Keratinocyte (primary cell): ENCODE measurements around the gene BCL11B. TPM values are rescaled to one million over a fixed set of nuclear protein-coding genes. Genes with fewer than 3 reads are reported as not detected.

Experiments used
- DNase-seq: peaks from one replicate; pipeline ENCODE4 v3.0.0-alpha.2; 2011; ENCODE audit warnings: low read depth, missing footprints, low spot score
- FAIRE-seq: peaks from 2 replicates; lab custom pipeline; 2011; peaks lifted over from hg19 to GRCh38; lab: Jason Lieb, UNC
- H2AFZ ChIP-seq: 2 replicates; pipeline ENCODE4 v1.6.0; 2012; ENCODE audit warnings: low read length, control low read depth, inconsistent platforms; ENCODE audit not compliant: control insufficient read depth
- H3K27ac ChIP-seq: 2 replicates; pipeline ENCODE4 v1.5.1; 2011; ENCODE audit warnings: low read length; ENCODE audit not compliant: control insufficient read depth, insufficient read depth
- H3K27me3 ChIP-seq: 3 replicates; pipeline ENCODE4 v1.6.0; 2011; ENCODE audit warnings: low read length; ENCODE audit not compliant: control insufficient read depth, insufficient read depth; ENCODE audit errors: extremely low read depth
- H3K36me3 ChIP-seq, 2 experiments: 2 replicates in 1 of 2; 3 replicates in 1 of 2; pipeline ENCODE4 v1.5.1; 2011; ENCODE audit warnings: low read length in 2 of 2, mild to moderate bottlenecking in 1 of 2; ENCODE audit not compliant: control insufficient read depth in 2 of 2, insufficient read depth in 2 of 2; ENCODE audit errors: extremely low read depth in 1 of 2
- H3K4me1 ChIP-seq: 3 replicates; pipeline ENCODE4 v1.5.1; 2011; ENCODE audit warnings: low read length; ENCODE audit not compliant: control insufficient read depth, insufficient read depth; ENCODE audit errors: extremely low read depth
- H3K4me2 ChIP-seq: 3 replicates; pipeline ENCODE4 v1.6.0; 2011; ENCODE audit warnings: low read depth, low read length; ENCODE audit not compliant: control insufficient read depth, insufficient read depth; ENCODE audit errors: extremely low read depth
- H3K4me3 ChIP-seq, 3 experiments: fragments of 200-600 bp in 1 of 3; sonication (generic) in 1 of 3; 2 replicates in 2 of 3; 3 replicates in 1 of 3; pipeline ENCODE4 v1.5.1; 2011 to 2016; ENCODE audit warnings: low read length in 3 of 3, mild to moderate bottlenecking in 3 of 3, control low read depth in 2 of 3, inconsistent platforms in 1 of 3, low read depth in 1 of 3, mixed read lengths in 1 of 3, mixed run types in 1 of 3, moderate library complexity in 1 of 3; ENCODE audit not compliant: control insufficient read depth in 2 of 3, insufficient read depth in 2 of 3; ENCODE audit errors: extremely low read depth in 1 of 3
- H3K79me2 ChIP-seq: 2 replicates; pipeline ENCODE4 v1.6.0; 2012; ENCODE audit warnings: low read length; ENCODE audit not compliant: control insufficient read depth, insufficient read depth
- H3K9ac ChIP-seq: 3 replicates; pipeline ENCODE4 v1.6.0; 2011; ENCODE audit warnings: low read length; ENCODE audit not compliant: control insufficient read depth, insufficient read depth; ENCODE audit errors: extremely low read depth
- H3K9me1 ChIP-seq: 3 replicates; pipeline ENCODE4 v1.6.0; 2011; ENCODE audit warnings: low read length; ENCODE audit not compliant: control insufficient read depth, insufficient read depth; ENCODE audit errors: extremely low read depth
- H3K9me3 ChIP-seq: 2 replicates; pipeline ENCODE4 v1.5.1; 2012; ENCODE audit warnings: low read depth, low read length; ENCODE audit not compliant: control insufficient read depth
- H4K20me1 ChIP-seq: 3 replicates; pipeline ENCODE4 v1.6.0; 2011; ENCODE audit warnings: low read length; ENCODE audit not compliant: control insufficient read depth, insufficient read depth; ENCODE audit errors: extremely low read depth
- CTCF ChIP-seq, 3 experiments: IDR thresholded peaks in 1 of 3; conservative IDR thresholded peaks in 1 of 3; optimal IDR thresholded peaks in 1 of 3; 2 replicates in 2 of 3; 3 replicates in 1 of 3; pipeline versions ENCODE3 to v1.5.1; 2011; ENCODE audit warnings: low read length in 3 of 3, mild to moderate bottlenecking in 3 of 3, moderate library complexity in 2 of 3, control low read depth in 1 of 3, inconsistent platforms in 1 of 3; ENCODE audit not compliant: insufficient read depth in 2 of 3; ENCODE audit errors: extremely low read depth in 1 of 3
- EZH2 ChIP-seq: IDR thresholded peaks from one replicate; pipeline ENCODE4 v1.6.1; 2012; ENCODE audit warnings: inconsistent platforms, mild to moderate bottlenecking, low read length, moderate library complexity
- dilution Hi-C: fragments of 300-500 bp; cut with MboI; formaldehyde crosslinking; loops from one replicate; pipeline ENCODE4 v1.7.0; 2020; ENCODE audit warnings: low sequenced_read_pairs; ENCODE audit not compliant: extremely low pct_ligation_motif_present
- polyA plus RNA-seq, 5 experiments: library from polyadenylated mRNA; depleted of rRNA in 3 of 5; stranded (reverse) in 3 of 5; stranded (forward) in 1 of 5; unstranded in 1 of 5; fragments of >200 nt; gene quantifications; 1 replicate in 1 of 5; 2 replicates in 3 of 5; 3 replicates in 1 of 5; pipeline versions ENCODE4 v1.2.1 to v1.2.3, GENCODE V29; 2011 to 2012; ENCODE audit warnings: missing spikeins in 2 of 5, low read depth in 1 of 5, low replicate concordance in 1 of 5

Gene BCL11B
- polyA plus RNA-seq, 1 donor (not counting 4 experiments of a cell fraction or from before 2014, with no cell fraction given) = 5.2 TPM

- peaks cover 10% of the 10 kb centered on the region for H3K27me3 ChIP-seq
- no peak for FAIRE-seq
- TF ChIP-seq EZH2 = no peak
Observed at GRCh38 chr14:99287269-99287942, 15.4 kb upstream of the BCL11B start.

GRCh38 chr14:99286761-99287160, 14.8 kb upstream of the BCL11B start:
- TF ChIP-seq CTCF (optimal IDR thresholded peaks at IDR 0.05 in 1 of 3, IDR thresholded peaks at IDR 0.05 in 1 of 3, conservative IDR thresholded peaks at IDR 0.05 in 1 of 3; ENCODE audit: extremely low read depth in 1 of 3, insufficient read depth in 2 of 3, low read length in 3 of 3) (no peak), EZH2 (no peak)
- Histone ChIP-seq H3K9ac (no peak overlapping the region), H3K27ac (no peak overlapping the region), H3K27me3 (peaks cover 10% of the 10 kb centered on the region), H3K4me3 (no peak overlapping the region), H3K9me3 (no peaks in the 10 kb centered on the region), H4K20me1 (no peaks in the 10 kb centered on the region), H3K79me2 (no peaks in the 10 kb centered on the region), H3K4me1 (no peaks in the 10 kb centered on the region), H2AFZ (no peak overlapping the region), H3K9me1 (no peaks in the 10 kb centered on the region), H3K4me2 (no peak overlapping the region), H3K36me3 (no peaks in the 10 kb centered on the region)
- dilution Hi-C loops = no loop called here
- FAIRE-seq = no peak
- DNase-seq = no peak

More at GRCh38 chr14:99287269-99287942, 15.4 kb upstream of the BCL11B start:
- Histone ChIP-seq H3K4me3 (no peak overlapping the region), H3K9me3 (no peaks in the 10 kb centered on the region), H3K36me3 (no peaks in the 10 kb centered on the region), H3K9me1 (no peaks in the 10 kb centered on the region), H3K27ac (no peak overlapping the region), H2AFZ (no peak overlapping the region), H3K4me1 (no peaks in the 10 kb centered on the region), H3K9ac (no peak overlapping the region), H3K4me2 (no peak overlapping the region), H4K20me1 (no peaks in the 10 kb centered on the region), H3K79me2 (no peaks in the 10 kb centered on the region)
- dilution Hi-C loops = no loop called here
- DNase-seq = no peak
